ENCODE measurements around the gene GRAP.
"Not testable (repeated sequence)": the region's sequence is repeated elsewhere in the genome, so short reads cannot be mapped to it uniquely, and the experiment has no call there.

GRAP gene

DNA sequence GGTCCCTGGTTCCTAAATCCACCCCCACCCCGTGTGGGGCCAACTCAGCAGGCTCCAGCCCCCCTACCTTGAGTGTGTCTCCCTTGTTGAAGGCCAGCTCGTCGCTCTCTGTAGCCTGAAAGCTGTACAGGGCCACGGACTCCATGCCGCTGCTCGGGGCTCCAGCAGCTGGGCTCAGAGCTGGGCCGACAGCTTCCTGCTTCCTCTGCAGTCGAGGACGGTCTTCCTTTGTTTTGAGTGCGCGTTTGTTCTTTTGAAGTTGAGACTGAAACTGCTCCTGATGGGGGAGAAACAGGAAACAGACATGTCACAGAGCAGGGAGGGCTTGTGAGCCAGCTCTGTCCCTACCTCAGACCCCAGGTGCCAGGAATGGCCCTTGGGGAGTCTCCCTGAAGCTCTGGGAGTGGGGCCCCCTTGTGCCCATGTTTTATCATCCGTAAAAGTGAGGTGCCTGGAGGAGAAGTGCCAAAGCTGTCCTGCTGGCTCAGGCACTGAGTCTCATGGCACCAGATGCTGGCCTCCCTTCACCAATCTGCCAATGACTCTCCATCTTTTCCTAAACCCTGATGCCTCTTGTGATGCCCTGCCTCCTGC, at the start of gene GRAP:
GRAP (minus strand) TSS at position 176 of the 594 bp plus-strand sequence; CDS start at position 145, 31 bp downstream.
- DNase-seq; H3K4me3 ChIP-seq (ENCODE audit: low read depth, low read length); H3K36me3 ChIP-seq; H3K27ac ChIP-seq; H3K27me3 ChIP-seq (ENCODE audit: insufficient read depth, low read depth, severe bottlenecking); H3K9me3 ChIP-seq (ENCODE audit: severe bottlenecking): not testable (repeated sequence)

DNA sequence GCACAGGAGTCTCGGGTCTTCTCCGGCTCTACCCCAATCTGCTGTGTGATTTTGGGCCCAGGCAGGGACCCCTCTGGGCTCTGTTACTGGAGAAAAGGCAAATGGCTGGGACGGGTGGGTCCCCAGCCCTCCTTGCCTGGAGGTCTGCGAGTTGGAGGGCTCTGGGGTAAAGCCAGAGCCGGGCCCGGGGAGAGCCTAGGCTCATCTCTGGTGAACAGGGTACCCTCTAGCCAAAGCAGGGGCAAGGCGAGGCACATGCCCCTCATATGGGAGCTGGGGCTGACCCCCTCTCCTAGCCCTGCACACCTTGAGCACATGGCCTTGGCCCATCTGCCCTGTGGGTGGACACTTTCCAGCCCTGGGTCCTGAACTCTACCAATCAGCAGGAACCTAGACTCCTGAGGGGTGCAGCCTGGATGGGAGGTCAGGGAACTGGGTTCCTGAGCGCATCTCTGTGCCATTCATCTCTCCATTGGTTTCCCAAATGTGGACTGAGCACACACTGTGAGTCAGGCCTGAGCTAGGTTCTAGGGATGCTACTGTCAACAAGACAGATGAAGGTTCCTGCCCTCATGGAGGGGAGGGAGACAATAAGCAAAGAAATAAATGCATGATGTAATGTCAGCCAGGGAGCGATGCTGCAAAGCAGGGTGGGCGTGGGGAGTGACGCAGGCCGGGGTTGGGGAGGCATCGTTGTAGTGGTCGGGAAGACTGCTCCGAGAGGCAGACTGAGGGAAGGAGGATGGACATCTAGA, 47.1 kb upstream of the GRAP start:
- not testable (repeated sequence) for H3K27ac ChIP-seq; H3K27me3 ChIP-seq (ENCODE audit: insufficient read depth, low read depth, severe bottlenecking); H3K4me3 ChIP-seq (ENCODE audit: low read depth, low read length); H3K9me3 ChIP-seq (ENCODE audit: severe bottlenecking); DNase-seq; H3K36me3 ChIP-seq

DNA sequence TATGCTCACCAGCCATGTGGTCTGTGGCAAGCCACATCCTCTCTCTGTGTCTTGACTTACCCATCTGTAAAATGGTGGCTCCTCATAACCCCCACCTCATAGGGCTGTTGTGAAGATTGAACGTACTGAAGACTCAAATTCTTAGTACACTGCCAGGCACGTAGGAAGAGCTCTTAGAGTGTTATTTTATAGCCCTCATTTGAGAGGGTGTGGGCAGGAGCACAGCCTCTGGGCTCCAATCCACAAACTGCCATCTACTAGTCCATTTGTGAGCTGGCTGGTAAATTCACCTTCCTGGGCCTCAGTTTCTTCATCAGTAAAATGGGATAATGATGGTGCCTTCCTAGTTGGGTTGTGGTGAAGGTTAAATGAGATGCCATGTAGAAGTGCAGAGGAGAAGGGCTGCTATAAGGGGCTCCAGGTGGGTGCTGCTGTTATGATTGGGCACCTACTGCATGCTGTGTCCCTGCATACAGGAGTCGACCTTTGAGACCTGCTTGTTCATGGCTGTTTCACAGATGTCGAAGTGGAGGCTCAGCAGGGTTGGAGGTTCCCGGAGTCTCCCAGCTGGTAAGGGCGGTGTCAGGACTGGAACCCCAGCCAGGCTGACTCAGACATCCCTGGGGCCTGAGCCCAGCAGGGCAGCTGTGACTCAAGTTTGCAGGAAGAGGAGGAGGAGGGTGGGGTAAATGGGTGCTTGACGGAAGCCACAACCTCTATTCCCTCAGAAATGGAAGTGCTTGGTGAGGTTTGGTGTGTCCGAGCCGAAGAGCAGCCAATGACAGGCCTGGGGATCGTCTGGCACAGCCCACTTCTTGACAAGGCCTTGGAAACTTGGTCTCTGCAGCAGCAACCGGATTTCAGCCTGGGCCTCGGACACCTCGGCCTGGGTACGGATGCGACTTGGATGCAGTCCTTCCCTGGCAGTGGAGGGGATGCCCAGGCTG, 46.3 kb upstream of the GRAP start:
- not testable (repeated sequence) for H3K9me3 ChIP-seq (ENCODE audit: severe bottlenecking); H3K4me3 ChIP-seq (ENCODE audit: low read depth, low read length); H3K36me3 ChIP-seq; DNase-seq; H3K27ac ChIP-seq; H3K27me3 ChIP-seq (ENCODE audit: insufficient read depth, low read depth, severe bottlenecking)

DNA sequence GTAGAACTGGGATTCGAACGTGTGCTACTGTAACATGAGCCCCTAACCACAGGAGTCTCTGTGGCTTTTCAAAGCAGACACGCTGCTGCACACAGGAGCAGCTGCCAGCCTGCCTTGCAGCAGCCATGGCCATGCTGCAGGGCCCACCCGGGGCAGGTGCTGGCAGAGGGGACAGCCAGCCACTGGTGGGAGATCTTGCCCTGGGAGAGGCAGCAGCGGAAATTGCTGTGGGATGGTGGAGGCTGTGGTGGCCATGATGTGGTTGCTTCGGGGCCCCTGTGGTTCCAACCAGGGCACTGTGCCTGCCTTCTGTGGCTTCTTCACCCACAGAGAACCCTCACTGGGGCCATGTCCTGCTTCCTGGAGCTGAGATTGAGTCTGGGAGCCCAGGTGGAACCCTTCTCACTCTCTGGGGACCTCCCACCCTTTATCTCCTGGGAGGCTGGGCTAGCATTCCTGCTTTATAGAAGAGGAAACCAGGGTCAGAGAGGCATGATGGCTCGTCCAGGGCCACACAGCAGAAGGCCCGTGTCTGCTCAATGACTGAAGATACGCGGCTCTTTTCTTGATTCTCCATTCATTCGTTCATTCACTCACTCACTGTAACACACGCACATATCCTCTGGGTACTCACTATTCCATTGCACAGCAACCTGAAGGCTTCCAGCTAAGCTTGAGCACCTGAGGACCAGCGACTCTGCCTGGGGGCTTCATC, 43.5 kb upstream of the GRAP start:
- not testable (repeated sequence) for H3K27me3 ChIP-seq (ENCODE audit: insufficient read depth, low read depth, severe bottlenecking); H3K4me3 ChIP-seq (ENCODE audit: low read depth, low read length); H3K36me3 ChIP-seq; DNase-seq; H3K9me3 ChIP-seq (ENCODE audit: severe bottlenecking); H3K27ac ChIP-seq

DNA sequence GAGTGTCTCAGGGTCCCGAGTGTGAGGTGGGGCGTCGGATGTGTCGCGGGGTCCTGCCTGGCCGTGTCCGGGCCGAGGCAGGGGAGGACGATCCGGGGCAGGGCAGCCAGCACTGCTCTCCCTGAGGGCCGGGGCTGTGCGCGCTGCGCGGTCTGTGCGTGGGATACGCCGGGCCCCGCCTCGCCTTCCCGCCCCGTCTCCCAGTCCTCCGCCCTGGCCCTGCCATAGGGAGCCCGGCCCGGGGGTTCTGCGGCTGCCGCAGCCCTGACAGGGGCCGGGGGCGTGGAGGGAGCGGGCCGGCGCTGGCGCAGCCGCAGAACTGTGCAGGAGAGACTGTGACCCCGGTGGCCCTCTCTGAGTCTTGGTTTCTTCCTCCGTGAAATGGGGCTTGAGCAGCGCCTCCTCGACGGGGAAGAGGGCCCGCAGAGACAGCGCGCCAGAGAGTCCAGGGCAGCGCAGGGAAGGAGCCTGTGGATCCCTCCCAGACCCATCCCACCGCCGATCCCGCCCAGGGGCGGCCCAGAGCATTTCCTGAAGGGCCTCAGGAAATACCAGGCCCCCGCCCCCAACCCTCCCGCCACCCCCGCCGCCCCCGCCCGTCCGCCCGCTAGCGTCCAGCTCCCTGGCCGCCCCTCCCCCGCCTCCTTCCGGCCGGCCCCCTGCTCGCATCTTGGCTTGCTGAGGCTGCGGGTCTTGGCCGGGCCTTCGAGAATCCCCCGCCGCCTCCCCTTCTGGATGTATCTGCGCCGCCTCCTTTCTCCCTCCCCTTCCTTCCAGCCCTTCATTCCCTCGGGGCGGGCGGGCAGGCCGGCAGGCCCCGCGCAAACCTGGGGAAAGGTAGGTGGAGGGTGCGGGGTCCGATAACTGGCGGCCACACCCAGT, 42.3 kb upstream of the GRAP start:
- not testable (repeated sequence) for DNase-seq, H3K36me3 ChIP-seq, H3K27ac ChIP-seq

DNA sequence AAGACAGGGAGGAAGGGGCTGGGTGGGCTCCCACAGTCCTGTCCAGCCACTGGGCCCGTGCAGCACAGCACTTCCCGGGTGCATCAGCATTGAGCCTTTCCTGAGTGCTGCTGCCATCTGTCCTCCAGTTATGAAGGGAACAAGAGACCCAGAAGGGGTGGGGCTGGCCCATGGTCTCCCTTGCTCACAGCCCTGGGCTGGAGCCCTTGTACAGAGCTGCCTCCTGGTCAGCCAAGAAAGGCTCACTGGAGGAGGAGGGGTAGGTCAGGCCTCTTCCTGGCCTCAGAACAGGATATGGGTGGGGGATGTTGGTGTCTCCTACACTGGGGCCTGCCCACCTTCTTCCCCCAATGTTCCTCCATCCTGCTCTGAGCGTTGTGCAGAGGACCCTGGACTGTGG, 30.6 kb upstream of the GRAP start:
- not testable (repeated sequence) for H3K27ac ChIP-seq; DNase-seq; H3K9me3 ChIP-seq (ENCODE audit: severe bottlenecking); H3K4me3 ChIP-seq (ENCODE audit: low read depth, low read length); H3K27me3 ChIP-seq (ENCODE audit: insufficient read depth, low read depth, severe bottlenecking); H3K36me3 ChIP-seq

More for the DNA sequence above, 42.3 kb upstream of the GRAP start:
- not testable (repeated sequence) for H3K27me3 ChIP-seq (ENCODE audit: insufficient read depth, low read depth, severe bottlenecking); H3K4me3 ChIP-seq (ENCODE audit: low read depth, low read length); H3K9me3 ChIP-seq (ENCODE audit: severe bottlenecking)

DNA sequence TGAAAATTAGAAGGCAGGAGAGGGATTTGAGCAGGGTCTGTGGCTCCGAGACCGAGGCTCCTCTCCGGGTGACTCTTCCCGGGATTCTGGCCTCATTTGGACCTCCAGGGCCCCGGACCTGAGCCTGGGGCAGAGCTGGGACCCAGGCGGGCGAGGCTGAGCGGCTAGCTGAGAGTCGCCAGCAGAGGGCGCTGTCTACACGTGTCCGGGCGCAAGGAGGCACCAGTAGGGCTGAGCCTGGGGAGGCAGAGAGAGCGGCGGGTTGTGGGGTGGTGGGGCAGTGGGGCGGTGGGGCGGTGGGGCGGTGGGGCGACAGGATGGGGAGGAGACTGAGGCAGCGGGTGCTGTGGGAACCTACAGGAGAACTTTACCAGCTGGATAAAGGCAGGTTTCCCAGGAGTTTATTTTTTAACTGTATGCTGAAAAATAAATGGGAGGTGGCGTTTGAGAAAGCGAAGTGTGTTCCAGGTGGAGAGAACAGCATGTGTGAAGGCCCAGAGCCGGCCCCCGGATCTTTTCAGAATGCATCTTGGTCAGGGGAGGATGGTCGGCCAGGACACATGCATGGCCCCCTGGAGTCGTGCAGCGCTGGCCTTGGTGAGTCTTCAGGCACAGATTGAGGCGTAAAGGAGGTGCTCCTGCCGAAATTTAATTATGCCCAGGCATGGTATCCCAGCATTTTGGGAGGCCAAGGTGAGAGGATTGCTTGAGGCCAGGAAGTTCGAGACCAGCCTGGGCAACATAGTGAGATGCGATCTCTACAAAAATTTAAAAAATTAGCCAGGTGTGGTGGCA, 29.8 kb upstream of the GRAP start:
- H3K27ac ChIP-seq; H3K9me3 ChIP-seq (ENCODE audit: severe bottlenecking); H3K4me3 ChIP-seq (ENCODE audit: low read depth, low read length); H3K27me3 ChIP-seq (ENCODE audit: insufficient read depth, low read depth, severe bottlenecking); H3K36me3 ChIP-seq: not testable (repeated sequence)
- TF ChIP-seq, protein P1, sequence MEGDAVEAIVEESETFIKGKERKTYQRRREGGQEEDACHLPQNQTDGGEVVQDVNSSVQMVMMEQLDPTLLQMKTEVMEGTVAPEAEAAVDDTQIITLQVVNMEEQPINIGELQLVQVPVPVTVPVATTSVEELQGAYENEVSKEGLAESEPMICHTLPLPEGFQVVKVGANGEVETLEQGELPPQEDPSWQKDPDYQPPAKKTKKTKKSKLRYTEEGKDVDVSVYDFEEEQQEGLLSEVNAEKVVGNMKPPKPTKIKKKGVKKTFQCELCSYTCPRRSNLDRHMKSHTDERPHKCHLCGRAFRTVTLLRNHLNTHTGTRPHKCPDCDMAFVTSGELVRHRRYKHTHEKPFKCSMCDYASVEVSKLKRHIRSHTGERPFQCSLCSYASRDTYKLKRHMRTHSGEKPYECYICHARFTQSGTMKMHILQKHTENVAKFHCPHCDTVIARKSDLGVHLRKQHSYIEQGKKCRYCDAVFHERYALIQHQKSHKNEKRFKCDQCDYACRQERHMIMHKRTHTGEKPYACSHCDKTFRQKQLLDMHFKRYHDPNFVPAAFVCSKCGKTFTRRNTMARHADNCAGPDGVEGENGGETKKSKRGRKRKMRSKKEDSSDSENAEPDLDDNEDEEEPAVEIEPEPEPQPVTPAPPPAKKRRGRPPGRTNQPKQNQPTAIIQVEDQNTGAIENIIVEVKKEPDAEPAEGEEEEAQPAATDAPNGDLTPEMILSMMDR (IDR thresholded peaks at IDR 0.05; ENCODE audit: low read depth, low read length), result 0 out of 2 replicates have a peak, but pooled peaks have one; percentile 13
- DNase-seq, result peak; percentile 48

DNA sequence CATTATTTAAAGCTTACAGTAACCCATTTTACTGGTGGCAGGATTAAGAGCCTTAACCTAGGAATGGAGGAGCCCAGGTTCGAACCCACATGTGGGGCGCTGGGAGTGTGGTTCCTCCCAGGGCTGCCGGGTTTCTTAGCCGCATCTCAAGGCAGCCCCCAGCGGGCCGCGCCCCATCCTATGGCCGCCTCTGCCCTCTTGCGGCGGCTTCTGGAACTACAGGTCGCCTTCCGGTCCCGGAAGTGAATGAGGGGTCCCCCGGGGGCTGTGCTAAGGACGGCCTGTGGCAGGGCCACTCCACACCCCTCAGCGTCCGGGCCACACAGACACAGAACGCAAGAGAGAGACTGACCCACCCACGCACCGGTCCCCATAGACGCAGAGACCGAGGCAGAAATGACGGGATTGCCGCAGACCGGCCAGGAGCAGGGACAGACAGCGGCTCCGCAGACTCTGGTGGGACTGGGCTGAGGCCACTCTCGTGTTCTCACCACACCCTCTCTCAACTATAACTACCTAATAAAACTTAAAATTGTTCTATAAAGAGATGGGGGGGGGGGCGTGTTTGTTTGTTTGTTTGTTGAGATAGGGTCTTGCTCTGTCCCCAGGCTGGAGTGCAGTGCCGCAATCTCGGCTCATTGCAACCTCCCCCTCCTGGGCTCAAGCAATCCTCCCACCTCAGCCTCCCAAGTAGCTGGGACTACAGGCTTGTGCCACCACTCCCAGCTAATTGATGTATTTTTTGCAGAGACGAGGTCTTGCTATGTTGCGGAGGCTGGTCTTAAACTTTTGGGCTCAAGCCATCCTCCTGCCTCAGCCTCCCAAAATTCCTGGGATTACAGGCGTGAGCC, 23.8 kb upstream of the GRAP start:
- not testable (repeated sequence) for H3K9me3 ChIP-seq (ENCODE audit: severe bottlenecking)

DNA sequence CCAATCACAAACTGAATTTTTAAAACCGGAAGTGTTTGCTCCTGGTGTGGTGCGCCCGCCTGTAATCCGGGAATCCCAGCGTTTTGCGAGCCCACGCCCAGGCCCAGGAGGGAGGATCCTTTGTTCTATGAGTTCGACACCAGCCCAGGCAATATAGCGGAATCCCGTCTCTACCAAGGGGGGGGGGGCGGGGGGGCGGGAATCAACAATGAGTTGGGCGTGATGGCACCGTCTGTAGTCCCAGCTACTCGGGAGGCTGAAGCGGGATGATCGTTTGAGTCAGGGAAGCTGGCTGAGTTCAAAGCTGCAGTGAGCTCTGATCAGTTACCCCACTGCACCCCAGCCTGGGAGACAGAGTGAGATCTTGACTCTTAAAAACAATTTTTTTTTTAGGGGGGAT, 17.6 kb upstream of the GRAP start:
- H3K4me3 ChIP-seq (ENCODE audit: low read depth, low read length); H3K36me3 ChIP-seq; H3K9me3 ChIP-seq (ENCODE audit: severe bottlenecking); H3K27ac ChIP-seq; H3K27me3 ChIP-seq (ENCODE audit: insufficient read depth, low read depth, severe bottlenecking): not testable (repeated sequence)
- peak; percentile 8 for DNase-seq

More for the DNA sequence above, 23.8 kb upstream of the GRAP start:
- H3K4me3 ChIP-seq (ENCODE audit: low read depth, low read length); H3K36me3 ChIP-seq; H3K27me3 ChIP-seq (ENCODE audit: insufficient read depth, low read depth, severe bottlenecking); DNase-seq; H3K27ac ChIP-seq: not testable (repeated sequence)

DNA sequence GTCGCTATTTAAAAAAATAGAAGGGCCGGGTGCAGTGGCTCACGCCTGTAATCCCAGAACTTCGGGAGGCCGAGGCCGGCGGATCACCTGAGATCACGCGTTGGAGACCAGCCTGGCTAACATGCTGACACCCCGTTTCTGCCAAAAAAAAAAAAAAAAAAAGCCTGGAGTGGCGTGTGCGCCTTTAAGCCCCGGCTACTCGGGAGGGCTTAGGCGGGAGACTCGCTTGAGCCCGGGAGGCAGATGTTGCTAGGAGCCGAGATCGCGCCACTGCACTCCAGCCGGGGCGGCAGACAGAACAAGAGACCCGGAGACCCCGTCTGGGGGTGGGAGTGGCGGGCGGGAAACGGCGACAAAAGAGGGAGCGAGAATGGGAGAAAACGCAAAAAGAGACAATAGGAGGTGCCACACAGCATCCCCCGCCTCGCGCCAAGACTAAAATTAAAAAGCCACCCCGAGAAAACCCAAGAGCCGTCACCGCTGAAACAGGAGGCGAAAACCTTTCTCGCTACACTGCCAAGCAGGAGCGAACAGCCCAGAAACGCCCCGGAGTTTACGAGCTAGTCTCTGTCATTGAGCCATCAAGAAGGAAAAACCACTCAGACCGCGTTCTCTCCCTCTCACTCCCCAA, 16.7 kb upstream of the GRAP start:
- H3K36me3 ChIP-seq; H3K4me3 ChIP-seq (ENCODE audit: low read depth, low read length); H3K9me3 ChIP-seq (ENCODE audit: severe bottlenecking); H3K27me3 ChIP-seq (ENCODE audit: insufficient read depth, low read depth, severe bottlenecking): not testable (repeated sequence)
- DNase-seq, result peak; percentile 96
- peak overlapping the region; percentile 23; the same call in 1 of the 2 replicates for H3K27ac ChIP-seq

Data from WERI-Rb-1 (cell line).